GM19328 (cell line): ENCODE data around the gene SRPK1.
"Not testable (repeated sequence)": the region's sequence is repeated elsewhere in the genome, so short reads cannot be mapped to it uniquely, and the experiment has no call there.

ENCODE experiments used
- ATAC-seq: cut with Tn5 transposase; IDR thresholded peaks from one replicate; pipeline ENCODE4 v1.9.1; 2021; ENCODE audit warnings: mild to moderate bottlenecking, moderate library complexity; ENCODE audit not compliant: unreplicated experiment

Gene SRPK1

DNA sequence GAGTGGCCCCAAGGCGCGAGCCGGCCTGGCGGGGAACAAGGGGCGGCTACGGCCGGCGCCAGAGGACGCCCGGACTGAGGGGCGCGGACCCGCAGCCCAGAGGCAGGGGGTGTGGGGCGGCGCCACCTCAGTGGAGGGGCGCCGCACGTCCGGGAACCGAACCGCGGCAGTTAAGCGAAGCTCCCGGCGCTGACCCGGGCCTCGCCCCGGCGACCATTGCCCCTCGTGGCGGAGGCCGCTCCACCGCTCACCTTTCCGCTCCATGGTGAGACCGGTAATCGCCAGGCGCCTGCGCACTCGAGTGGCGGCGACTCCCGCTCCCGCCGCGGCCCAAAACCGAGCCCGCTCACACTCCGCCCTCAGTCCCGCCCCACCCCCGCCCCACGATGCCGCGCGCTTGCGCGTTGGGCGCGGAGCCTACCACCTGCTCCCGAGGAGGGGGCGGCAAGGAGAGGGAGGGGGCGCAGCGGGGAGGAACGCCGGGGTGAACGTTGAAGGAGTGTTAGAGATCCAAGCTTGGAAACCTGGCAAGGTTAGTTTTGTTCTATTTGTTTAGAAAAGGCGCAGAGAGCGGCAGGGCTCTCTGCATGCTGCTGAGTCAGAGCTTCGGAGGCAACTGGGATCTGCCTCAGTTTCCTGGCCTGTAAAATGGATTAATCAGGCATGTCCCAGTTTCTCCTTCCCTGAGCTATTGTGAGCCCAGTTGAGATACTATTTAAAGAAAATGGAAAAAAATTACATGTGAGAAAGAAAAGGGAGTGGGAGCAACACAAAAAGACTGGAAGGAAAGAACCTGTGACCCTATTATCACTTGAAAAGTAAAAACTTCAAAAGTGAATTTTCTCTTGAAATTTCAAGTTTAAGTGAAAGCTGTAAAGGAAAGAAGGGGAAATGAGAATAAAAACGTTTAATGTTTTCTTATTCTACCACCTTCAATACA is at the start of gene SRPK1:
TSS of gene SRPK1 (minus strand) at position 306 of the 940 bp plus-strand sequence. CDS start at position 264, 42 bp downstream.
- peak; percentile 74 for ATAC-seq

DNA sequence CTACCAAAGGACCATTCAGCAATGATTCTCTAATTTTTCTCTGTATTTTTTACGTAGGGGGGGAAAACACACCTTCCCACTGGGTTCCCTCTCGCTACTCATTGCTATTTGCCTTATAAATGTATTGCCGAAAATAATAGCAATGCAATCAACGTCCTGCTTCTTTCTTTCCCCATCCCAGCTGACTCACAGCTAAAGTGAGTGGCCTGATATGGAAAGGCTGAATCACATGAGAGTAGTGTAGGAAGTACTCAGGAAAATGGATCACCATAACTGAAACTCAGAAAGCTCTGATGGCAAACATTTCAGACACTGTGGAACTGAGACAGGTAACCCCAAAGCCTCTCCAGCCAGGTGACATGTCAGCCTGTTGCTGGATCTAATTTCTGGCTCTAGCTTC is 49.3 kb upstream of the SRPK1 start:
- ATAC-seq = no peak

DNA sequence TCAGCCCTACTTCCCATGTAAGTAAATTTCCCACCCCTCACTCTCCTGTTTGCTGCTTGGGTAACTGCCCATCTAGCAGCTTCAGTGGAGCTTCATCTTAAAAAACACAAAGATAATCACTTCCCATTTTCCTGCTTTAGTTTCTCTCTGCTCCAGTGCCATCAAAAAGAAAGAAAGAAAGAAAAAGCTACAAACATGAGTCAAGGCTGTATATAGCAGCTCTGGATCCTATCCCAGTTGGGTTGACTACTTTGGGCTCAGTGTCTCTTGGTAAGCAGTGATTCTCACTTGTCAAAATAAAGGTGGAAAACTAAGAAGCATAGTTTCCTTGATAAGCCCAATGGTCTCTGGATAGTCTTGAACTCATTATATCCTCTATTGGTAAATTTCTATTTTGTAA is 48.7 kb upstream of the SRPK1 start:
- ATAC-seq = no peak

DNA sequence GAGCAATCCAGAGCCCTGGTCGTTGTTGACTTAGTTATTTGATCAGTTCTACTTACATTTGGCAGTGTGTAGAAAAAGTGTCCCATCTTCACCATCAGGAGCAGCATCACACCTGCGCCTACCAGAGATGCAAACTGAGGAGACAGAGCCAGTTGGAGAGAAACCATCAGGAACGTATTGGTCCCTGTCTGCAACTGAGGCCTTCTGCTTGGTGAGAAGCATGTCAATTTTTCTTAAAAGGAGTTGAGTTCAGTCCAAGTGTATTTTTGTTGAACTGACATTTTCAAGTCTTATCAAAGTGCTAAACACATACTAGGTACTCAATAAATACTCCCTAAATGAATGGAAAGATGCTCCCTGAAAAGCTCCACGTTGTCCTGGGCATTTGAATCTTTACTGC is 47.9 kb upstream of the SRPK1 start:
- no peak for ATAC-seq

DNA sequence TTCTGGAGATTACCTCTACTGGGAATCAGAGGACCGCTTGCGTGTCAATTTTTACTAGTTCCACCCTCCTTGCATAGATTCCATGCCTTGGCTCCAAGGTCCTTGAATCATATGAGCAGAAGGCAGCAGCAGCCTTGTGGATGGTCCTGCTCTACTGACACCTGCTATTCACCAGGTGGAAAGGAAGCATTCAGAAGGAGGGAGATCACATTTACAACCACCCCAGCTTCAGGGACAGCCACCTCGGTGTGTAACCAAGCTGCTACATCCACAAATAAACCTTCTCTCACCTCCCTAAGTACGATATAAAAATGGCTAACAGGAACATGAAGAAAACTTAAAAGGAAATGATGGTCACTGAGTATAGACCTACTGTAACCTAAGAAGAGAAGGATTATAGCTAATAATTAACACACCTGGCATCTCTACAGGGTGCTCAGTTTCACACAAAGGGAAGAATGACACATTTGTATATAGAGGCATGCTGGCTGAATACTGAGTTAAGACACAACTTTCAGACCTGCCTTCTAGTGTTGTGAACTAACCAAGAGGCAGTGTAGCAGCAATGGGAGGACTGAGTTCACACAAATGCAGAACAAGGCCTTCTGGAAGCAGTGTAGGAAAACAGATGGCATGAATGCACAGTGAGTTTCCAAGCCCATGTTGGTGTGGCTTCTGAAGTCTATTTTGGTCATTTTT is 46.3 kb upstream of the SRPK1 start:
- ATAC-seq = no peak

DNA sequence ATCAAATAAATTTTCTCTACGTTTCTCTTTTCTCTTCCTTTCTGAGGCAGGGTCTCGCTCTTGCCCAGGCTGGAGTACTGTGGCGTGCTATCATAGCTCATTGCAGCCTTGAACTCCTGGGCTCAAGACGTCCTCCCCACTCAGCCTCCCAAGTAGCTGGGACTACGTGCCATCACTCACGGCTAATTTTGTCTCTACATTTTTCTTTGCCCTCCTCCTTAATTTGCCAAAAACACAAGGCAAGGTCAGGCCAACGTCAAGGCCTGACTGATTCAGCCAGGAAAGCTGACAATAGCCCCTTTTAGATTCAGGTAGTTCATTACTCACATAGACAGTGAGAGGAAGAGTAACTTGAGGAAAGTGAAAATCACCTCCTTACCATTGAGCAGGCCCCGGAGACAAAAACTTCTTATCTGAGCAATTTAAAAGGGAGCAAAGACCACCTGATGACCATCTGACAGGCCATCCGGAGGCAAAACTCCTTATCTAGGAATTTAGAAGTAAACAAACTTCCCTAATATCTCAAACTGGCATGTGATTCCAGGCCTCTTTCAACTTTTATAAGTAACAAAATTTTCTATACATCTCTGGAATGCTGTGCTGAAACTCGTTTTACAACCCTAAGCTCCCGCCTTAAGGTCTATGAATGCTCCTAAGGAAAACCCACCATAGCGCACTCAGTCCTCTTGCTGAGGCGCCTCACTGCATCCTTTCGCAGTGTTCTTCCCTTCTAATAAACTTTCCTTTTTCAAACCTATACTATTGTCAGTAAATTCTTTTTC is 42.1 kb upstream of the SRPK1 start:
- ATAC-seq = no peak

DNA sequence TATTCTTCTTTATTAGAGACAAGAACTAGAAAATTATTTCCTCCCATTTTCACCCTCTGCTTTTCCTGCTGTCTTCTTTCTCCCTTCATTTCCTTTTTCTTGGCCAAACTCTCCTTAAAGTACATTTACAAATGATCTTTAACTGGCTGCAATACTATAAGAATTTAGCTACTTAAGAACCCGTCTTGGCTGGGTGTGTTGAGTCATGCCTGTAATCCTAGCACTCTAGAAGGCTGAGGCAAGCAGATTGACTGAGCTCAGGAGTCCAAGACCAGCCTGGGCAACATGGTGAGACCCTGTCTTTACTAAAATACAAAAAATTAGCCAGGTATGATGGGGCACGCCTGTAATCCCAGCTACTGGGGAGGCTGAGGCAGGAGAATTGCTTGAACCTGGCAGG is 39.3 kb upstream of the SRPK1 start:
- no peak for ATAC-seq

DNA sequence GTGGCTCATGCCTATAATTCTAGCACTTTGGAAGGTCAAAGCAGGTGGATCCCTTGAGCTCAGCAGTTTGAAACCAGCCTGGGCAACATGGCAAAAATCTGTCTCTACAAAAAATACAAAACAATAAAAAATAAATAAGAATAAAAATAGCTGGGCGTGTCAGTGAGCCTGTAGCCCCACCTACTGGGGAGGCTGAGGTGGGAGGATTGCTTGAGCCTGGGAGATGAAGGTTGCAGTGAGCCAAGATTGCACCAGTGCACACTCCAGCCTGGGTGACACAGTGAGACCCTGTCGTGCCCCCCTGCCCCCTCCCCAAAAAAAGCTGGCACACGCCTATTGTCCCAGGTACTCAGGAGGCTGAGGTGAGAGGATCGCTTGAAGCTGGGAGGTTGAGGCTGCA is 35.1 kb upstream of the SRPK1 start:
- ATAC-seq = no peak

DNA sequence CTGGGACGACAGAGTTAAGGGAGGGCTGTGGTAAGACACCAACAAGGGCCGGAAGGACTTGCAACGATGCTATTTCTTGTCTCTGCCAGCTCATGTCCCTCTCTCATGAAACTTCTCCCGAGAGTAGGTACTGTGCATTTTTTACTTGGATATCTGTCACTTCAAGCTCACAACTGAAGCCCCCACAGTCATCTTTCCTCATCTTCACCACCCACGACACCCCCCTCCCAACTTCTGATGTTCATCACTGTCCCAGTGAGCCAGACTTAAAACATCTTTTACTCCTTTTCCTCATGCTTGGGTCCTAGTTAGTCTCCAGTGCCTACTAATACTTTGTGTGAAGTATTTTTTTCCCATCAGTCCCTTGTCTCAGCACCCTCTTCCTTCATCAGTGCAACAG is 34.6 kb upstream of the SRPK1 start:
- ATAC-seq = no peak

DNA sequence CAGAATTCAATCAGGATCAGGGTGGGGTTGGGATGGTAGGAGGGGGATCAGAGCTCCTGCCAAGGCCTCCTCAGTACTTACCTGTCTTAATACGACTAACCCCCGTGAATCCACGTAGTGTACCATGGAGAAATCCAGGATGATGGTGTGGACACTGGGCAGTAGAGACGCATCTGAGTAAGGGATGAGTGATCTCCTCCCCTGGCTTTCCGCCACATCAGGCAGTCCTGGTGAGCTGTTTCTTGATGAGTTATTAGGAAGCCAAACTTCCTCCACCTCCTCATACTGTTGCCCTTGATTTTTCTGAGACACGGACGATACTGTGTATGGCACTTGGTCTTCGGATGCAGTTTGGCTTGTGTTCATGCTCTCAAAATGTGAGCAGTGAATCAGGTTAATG is 34.2 kb upstream of the SRPK1 start:
- ATAC-seq = no peak

DNA sequence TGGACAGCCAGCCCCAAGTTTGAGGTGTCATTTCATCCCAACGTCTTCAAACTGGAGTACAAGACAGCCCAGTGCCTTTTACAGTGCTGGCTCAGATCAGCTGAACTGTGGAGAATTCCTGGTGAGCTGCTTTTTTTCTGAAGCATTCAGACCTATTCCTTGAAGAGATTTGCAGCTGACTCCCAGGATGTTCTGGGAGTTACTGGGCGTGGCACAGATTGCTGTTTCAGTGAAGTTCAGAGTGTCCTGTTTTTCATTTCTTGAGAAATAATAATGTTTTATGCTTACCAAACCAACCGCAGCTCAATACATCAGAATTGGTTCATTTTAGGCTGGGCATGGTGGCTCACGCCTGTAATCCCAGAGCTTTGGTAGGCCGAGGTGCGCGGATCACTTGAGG is 33.4 kb upstream of the SRPK1 start:
- ATAC-seq = no peak

DNA sequence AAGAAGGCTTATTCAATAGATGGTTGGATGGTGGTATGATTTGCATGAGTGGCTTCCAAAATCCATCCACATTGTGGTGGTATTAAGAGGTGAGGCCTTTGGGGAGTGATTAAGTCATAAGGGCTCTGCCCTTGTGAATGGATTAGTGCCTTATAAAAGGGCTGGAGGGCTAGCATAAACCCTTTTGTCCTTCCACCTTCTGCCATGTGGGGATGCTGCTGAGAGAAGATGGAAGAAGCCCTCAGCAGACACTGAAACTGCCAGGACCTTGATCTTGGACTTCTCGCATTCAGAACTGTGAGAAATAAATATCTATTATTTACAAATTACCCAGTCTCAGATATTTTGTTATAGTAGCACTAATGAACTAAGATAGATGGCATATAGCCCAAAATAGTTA is 27.8 kb upstream of the SRPK1 start:
- no peak for ATAC-seq

DNA sequence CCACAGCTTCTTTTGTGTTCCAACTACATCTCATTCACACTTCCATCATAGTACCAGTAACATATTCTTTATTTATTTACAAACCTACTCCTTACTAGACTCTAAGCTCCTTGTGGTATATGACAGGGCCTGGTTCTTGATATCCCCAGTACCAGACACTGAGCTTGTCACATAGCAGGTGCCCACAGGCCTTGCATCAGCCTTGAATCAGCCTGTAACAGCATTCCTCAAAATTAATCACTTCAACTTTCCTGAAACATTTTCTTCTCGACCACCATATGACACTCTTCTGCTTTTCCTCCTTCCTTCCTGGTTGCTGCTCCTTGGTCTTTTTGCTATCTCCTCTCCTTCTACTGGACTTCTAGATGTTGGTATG is 24.7 kb upstream of the SRPK1 start:
- ATAC-seq = no peak

DNA sequence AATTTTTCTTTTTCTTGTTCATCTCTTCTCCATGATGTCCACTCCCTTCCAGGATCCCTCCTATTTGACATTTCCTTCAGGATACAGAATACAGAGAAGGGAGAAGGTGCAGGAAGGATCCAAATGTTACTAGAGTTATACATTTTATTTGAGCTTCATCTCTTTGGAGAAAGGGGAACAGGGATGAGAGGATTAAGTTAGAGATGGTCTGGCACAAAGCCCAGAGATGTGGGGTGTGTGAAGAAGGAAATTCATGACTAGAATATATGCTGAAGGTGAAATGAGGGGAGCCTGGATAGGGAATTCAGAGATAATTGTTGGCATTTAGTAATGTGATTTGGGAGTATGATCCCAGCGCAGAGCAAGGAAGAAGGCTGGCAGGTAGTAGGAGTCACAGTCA is 22.5 kb upstream of the SRPK1 start:
- ATAC-seq = no peak

DNA sequence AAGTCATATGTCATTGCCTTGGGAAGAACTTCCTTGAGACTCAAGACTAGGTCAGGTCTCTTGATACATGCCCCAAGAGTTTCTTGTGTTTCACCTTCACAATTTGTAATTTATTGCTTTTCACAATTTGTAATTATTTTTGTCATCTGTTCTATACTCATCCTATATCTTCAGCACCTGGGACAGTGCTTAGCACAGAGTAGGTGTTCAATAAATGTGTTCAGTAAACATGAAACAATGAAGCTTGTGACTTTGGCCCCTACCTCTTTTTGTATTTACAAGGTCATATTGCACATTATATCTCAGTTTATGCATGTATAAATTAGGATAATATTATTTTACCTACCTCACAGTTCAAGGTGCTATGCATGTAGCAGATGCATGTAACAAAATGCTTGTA is 21.5 kb upstream of the SRPK1 start:
- no peak for ATAC-seq

DNA sequence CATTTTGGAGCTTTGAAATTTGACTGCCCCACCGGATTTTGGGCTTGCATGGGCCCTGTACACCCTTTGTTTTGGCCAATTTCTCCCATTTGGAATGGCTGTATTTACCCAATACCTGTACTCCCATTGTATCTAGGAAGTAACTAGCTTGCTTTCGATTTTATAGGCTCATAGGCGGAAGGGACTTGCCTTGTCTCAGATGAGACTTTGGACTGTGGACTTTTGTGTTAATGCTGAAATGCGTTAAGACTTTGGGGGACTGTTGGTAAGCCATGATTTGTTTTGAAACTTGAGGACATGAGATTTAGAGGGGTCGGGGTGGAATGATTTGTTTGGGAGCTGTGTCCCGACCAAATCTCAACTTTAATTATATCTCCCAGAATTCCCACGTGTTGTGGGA is 20.3 kb upstream of the SRPK1 start:
- ATAC-seq = not testable (repeated sequence)

DNA sequence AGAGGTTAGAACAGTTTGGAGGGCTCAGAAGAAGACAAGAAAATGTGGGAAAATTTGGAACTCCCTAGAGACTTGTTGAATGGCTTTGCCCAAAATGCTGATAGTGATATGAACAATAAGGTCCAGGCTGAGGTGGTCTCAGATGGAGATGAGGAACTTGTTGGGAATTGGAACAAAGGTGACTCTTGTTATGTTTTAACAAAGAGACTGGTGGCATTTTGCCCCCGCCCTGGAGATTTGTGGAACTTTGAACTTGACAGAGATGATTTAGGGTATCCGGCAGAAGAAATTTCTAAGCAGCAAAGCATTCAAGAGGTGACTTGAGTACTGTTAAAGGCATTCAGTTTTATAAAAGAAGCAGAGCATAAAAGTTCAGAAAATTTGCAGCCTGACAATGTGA is 19.1 kb upstream of the SRPK1 start:
- not testable (repeated sequence) for ATAC-seq

DNA sequence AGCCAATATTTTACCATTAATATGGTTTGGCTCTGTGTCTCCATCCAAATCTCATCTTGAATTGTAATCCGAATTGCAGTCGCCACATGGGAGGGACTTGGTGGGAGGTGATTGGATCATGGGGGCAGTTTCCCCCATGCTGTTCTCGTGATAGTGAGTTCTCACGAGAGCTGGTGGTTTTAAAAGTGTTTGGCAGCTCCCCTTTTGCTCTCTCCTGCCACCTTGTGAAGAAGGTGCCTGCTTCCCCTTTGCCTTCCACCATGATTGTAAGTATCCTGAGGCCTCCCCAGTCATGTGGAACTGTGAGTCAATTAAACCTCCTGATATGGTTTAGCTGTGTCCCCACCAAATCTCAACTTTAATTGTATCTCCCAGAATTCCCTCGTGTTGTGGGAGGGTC is 18.4 kb upstream of the SRPK1 start:
- not testable (repeated sequence) for ATAC-seq

DNA sequence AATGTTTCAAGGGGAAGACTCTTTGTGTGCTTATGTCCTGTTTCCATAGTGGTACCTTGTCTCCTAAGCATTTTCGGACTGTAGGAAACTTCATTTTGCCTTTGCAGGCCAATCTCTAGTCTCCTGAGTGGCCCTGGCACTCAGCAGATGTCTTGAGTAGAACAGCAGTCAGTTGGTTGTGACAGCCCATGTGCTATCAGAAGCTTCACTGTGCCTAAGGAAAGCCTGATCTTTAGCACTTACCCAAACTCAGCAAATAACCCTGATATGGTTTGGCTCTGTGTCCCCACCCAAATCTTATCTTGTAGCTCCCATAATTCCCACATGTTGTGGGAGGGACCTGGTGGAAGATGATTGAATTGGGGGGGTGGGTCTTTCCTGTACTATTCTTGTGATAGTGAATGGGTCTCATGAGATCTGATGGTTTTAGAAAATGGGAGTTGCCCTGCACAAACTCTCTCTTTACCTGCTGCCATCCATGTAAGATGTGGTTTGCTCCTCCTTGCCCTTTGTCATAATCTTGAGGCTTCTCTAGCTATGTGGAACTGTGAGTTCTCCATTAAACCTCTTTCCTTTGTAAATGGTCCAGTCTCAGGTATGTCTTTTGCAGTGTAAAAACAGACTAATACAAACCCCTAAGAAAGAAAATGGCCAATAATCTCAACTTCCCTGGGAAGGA is 15.9 kb upstream of the SRPK1 start:
- ATAC-seq = no peak

DNA sequence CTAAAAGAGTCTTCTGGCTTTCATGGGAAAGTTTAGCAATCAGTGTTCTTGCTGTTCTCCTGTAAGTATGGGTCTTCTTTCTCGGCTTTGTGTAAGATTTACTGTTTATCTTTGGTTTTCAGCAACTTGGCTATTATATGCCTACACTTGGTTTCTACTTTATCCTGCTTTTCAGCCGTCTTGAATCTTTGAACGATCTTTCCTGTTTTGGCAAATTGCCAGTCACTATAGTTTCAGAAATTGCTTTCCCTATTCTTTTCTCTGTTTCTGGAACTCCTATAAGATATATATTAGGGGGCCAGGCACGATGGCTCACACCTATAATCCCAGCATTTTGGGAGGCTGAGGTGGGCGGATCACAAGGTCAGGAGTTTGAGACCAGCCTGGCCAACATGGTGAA is 14.6 kb upstream of the SRPK1 start:
- ATAC-seq = no peak

DNA sequence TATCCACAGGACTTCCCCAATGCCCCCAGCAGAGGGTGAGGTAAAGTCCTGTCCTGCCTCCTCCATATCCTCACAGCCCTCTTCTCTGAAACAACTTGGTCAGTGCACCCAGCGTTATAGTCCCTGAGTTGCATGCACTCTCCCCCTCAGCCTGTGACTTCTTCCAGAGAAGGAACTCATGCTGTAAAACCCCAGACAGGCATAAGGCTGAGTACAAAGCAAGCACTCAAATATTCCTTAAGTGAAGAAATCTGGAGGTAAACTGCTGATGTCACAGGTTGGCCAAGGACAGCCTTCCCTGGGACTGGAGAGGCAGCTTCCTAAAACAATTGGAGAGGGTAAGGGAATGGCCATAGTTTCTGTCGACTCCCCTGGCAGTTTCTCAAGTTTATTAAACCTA is 12.9 kb upstream of the SRPK1 start:
- no peak for ATAC-seq
